Measurements from ENCODE around the gene LENG8. TPM values are rescaled to one million over a fixed set of nuclear protein-coding genes. Genes with fewer than 3 reads are reported as not detected.

The LENG8 gene
- total and polyA plus RNA-seq, 8 donors: 37.4 to 464 (median 121) TPM

DNA sequence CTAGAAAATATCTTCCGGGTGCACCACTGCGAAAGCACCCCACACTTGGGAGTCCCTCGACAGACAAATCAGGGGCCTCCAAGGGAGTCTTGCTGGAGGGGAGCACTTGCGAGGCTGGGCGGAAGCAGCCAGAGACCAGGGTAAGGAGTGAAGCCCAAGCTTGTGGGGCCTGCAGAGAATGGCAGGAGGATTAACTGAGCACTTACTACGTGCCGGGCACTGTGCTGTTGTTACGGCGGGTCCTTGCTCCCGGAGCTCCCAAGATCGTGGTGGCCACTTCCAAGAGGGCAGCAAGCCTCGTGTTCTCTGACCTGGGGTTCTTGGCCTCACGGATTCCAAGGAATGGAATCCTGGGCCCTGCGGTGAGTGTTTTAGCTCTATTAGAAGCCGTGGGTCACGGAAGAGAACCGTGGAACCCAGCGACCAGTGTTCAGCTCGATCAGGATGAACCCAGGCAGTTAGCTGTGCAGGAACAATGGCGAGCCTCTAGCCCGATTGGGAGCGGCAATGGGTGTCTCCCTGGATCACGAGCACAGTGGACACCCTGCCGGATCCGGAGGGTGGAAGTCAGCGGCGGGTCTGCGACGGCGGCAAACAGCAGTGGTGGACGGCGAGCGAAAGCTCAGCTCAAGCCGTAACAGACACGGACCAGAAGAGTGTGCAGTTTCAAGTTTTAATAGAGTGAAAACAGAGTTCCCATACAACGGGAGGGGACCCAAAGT, 24.2 kb upstream of the LENG8 start:
- DNase-seq: no peak
- intact Hi-C loops (cut with DNase I; ENCODE audit: low total_unique reads): no loop called here
- Histone ChIP-seq H3K4me3 (no peak overlapping the region), H3K27ac (no peak overlapping the region), H3K9me3 (no peaks in the 10 kb centered on the region), H3K36me3 (no peaks in the 10 kb centered on the region), H3K27me3 (peaks cover 3 to 97% (median 49%) of the 10 kb centered on the region in 3 donors), H3K4me1 (peaks cover 0 to 11% (median 10%) of the 10 kb centered on the region in 4 donors)
- TF ChIP-seq EP300 (IDR thresholded peaks at IDR 0.05) (no peak), POLR2AphosphoS5 (IDR thresholded peaks at IDR 0.05) (no peak), POLR2A (IDR thresholded peaks at IDR 0.05) (no peak)
- TF ChIP-seq, protein P1, sequence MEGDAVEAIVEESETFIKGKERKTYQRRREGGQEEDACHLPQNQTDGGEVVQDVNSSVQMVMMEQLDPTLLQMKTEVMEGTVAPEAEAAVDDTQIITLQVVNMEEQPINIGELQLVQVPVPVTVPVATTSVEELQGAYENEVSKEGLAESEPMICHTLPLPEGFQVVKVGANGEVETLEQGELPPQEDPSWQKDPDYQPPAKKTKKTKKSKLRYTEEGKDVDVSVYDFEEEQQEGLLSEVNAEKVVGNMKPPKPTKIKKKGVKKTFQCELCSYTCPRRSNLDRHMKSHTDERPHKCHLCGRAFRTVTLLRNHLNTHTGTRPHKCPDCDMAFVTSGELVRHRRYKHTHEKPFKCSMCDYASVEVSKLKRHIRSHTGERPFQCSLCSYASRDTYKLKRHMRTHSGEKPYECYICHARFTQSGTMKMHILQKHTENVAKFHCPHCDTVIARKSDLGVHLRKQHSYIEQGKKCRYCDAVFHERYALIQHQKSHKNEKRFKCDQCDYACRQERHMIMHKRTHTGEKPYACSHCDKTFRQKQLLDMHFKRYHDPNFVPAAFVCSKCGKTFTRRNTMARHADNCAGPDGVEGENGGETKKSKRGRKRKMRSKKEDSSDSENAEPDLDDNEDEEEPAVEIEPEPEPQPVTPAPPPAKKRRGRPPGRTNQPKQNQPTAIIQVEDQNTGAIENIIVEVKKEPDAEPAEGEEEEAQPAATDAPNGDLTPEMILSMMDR (IDR thresholded peaks at IDR 0.05): no peak
- WGBS, 5 donors: 84 to 94% (median 92%) methylated on average over 34 to 36 of the region's 36 CpGs

DNA sequence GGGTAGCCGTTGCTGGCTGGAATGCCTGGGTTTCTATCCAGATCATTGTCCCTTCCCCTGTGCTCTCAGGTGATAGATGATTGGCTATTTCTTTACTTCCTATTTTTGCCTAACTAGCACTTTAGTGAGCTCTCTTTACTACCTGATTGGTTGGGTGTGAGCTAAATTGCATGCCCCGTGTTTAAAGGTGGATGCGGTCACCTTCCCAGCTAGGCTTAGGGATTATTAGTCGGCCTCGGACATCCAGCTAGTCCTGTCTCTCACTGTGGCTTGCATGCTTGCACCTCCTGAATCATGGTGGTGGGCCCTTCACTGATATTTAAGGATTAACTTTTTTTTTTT, 23.6 kb upstream of the LENG8 start:
- no peak for DNase-seq
- H3K36me3 ChIP-seq: no peaks in the 10 kb centered on the region
- peaks cover 3 to 97% (median 49%) of the 10 kb centered on the region in 3 donors for H3K27me3 ChIP-seq
- intact Hi-C loops (cut with DNase I; ENCODE audit: low total_unique reads): no loop called here
- TF ChIP-seq POLR2A (IDR thresholded peaks at IDR 0.05) (no peak), POLR2AphosphoS5 (IDR thresholded peaks at IDR 0.05) (no peak), EP300 (IDR thresholded peaks at IDR 0.05) (no peak)
- TF ChIP-seq, protein P1 (IDR thresholded peaks at IDR 0.05): no peak
- H3K9me3 ChIP-seq: no peaks in the 10 kb centered on the region
- no peak overlapping the region for H3K27ac ChIP-seq
- no peak overlapping the region for H3K4me3 ChIP-seq
- peaks cover 3 to 14% (median 11%) of the 10 kb centered on the region in 4 donors for H3K4me1 ChIP-seq
- WGBS, 5 donors: 71 to 79% (median 74%) methylated on average over 5 of the region's 5 CpGs

DNA sequence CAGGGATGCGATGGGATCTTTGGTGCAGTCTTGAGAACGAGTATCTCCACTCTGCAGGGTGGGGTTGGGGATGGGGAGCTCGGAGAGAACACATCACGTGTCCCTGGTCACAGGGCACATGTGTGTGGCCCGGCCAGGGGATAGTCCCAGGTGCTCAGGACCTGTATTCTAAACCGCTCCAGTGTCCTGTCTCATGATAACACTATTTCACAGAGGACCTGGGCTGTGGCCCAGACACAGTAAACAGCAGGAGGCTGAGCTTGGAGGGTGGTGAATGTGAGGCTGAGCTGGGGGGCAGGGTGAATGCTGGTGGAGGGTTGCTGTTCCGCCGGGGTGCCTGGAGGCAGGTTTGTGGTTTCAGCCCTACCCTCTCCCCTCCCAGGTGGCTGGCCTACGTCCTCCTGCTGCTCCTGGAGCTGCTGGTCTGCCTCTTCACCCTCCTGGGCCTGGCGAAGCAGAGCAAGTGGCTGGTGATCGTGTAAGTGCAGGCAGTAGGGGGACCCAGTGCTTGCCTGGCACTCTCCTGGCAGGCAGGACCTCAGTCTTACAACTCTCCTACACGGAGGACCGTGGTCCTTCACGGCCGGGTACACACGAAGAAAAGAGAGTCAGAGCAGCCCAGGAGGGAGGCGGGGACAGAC, 22.6 kb upstream of the LENG8 start:
- no peaks in the 10 kb centered on the region for H3K9me3 ChIP-seq
- H3K4me1 ChIP-seq: peaks cover 14 to 16% (median 15%) of the 10 kb centered on the region in 4 donors
- H3K36me3 ChIP-seq: no peaks in the 10 kb centered on the region
- peaks cover 0 to 97% (median 49%) of the 10 kb centered on the region in 3 donors for H3K27me3 ChIP-seq
- DNase-seq: no peak
- H3K4me3 ChIP-seq: no peak overlapping the region
- no peak overlapping the region for H3K27ac ChIP-seq
- intact Hi-C loops (cut with DNase I; ENCODE audit: low total_unique reads): no loop called here
- WGBS, 5 donors: 62 to 68% (median 64%) methylated on average over 15 to 17 of the region's 17 CpGs
- TF ChIP-seq POLR2AphosphoS5 (IDR thresholded peaks at IDR 0.05) (no peak), POLR2A (IDR thresholded peaks at IDR 0.05) (no peak), EP300 (IDR thresholded peaks at IDR 0.05) (no peak)
- TF ChIP-seq, protein P1 (IDR thresholded peaks at IDR 0.05): no peak

DNA sequence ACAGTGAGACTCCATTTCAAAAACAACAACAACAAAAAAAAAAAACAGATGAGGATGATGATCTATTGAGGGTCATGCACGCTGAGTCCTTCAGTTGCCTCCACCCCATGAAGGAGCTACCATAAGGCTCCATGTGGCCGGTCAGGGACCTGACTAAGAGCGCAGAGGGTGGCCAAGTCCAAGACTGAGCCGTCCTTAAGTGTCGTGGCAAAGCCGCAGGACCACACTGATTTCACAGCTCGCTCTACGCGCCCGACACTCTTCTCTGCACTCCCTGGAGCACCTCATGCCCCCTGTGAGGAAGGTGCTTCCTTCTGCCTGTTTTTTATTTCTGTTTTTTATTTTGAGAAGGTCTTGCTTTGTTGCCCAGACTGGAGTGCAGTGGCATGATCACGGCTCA, 21.4 kb upstream of the LENG8 start:
- Histone ChIP-seq H3K4me3 (no peak overlapping the region), H3K4me1 (peaks cover 18 to 24% (median 23%) of the 10 kb centered on the region in 4 donors), H3K9me3 (no peaks in the 10 kb centered on the region), H3K27me3 (peaks cover 0 to 97% (median 43%) of the 10 kb centered on the region in 3 donors), H3K36me3 (no peaks in the 10 kb centered on the region), H3K27ac (no peak overlapping the region)
- DNase-seq: no peak
- intact Hi-C loops (cut with DNase I; ENCODE audit: low total_unique reads): no loop called here
- TF ChIP-seq, protein P1 (IDR thresholded peaks at IDR 0.05): no peak
- TF ChIP-seq EP300 (IDR thresholded peaks at IDR 0.05): no peak
- TF ChIP-seq POLR2AphosphoS5 (IDR thresholded peaks at IDR 0.05): no peak
- TF ChIP-seq POLR2A (IDR thresholded peaks at IDR 0.05): no peak
- 84 to 94% (median 88%) methylated on average over 11 of the region's 11 CpGs for WGBS, 5 donors

All from stomach (tissue), 9 donors.